Measurements from ENCODE around the gene BUB1. TPM values are rescaled to one million over a fixed set of nuclear protein-coding genes. Genes with fewer than 3 reads are reported as not detected.

The BUB1 gene
- total RNA-seq (10 to 100 TPM in 1 of 9 donors, 1 to 10 TPM in 7, under 1 TPM in 1; 0.66 to 17.1 (median 1.4) TPM), polyA plus RNA-seq (1 to 10 TPM in 1 of 3 donors, under 1 TPM in 2; 0.17 to 2.0 (median 0.24) TPM)
- long read RNA-seq, donor 1, partial matches to known transcripts, result 5 of 7 reads
- long read RNA-seq, donor 1, other reads (novel, unspliced or antisense), result 0 of 7 reads
- long read RNA-seq, donor 2, result 0 reads
- long read RNA-seq, donor 3, result 0 reads
- long read RNA-seq, donor 4, partial matches to known transcripts, result 0 of 2 reads
- long read RNA-seq, donor 4, other reads (novel, unspliced or antisense), result 1 of 2 reads
- long read RNA-seq, donor 5, partial matches to known transcripts, result 0 of 3 reads
- long read RNA-seq, donor 5, other reads (novel, unspliced or antisense), result 0 of 3 reads
- long read RNA-seq, donor 6, partial matches to known transcripts, result 0 of 1 reads
- long read RNA-seq, donor 6, other reads (novel, unspliced or antisense), result 0 of 1 reads
- long read RNA-seq, donor 7, result 0 reads
- long read RNA-seq, donor 8, partial matches to known transcripts, result 6 of 8 reads
- long read RNA-seq, donor 8, other reads (novel, unspliced or antisense), result 0 of 8 reads
- long read RNA-seq, donor 9, partial matches to known transcripts, result 0 of 1 reads
- long read RNA-seq, donor 9, other reads (novel, unspliced or antisense), result 0 of 1 reads
- long read RNA-seq, donor 10, partial matches to known transcripts, result 6 of 9 reads
- long read RNA-seq, donor 10, other reads (novel, unspliced or antisense), result 0 of 9 reads

DNA sequence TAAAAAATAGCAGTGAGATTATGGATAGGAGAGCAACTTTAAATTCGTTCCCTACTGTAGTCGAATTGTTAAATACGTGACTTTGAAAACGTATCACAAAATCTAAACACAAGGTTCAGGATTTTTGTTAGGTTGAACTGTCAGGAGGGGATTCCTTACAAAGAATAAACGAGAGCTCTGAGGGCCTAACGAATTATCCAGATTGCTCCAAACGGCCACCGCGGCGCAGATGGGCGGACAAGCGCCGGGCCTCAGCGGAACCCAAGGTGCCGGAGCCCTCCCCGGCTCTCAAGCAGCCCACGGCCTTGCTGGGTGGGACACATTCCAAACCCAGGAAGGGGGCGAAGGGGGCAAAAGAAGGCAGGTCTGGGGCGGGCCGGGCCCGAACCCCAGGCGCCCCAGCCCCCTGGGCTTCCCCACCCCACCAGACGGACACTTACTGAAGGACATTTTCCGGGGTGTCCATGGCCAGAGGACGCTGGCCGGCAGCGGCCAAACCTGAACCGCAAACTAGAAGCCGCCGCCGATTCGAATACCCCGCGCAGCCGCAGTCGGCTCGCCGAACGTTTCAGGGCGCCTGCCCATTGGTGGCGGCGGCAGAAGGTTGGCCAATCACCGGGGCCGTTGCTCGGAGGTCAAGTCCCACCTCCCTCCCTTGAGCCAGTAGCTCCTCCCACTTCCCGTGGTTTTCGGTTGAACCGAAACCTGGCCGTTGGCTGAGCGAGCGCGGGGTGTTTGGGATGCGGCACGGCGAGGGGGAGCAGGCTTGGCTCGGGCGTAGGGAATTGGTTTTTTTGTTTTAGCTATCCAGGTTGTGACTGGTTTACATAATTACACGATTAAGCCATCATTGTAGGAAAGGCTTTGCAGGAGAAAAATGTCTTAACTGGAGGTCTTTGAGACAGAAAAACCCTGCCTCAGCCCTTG is at the start of gene BUB1:
Gene BUB1 (minus strand): TSS at position 534 of the 927 bp plus-strand sequence. CDS start 68 bp downstream, at position 466.
- whole genome bisulfite sequencing, 4 donors, result 0 to 1% (median 1%) methylated on average over 28 to 58 of the region's 58 CpGs
- intact Hi-C loops (cut with DNase I), result no loop called here
- Histone ChIP-seq H3K4me3 (peak within 1 kb of the TSS; percentile 11 to 65 (median 54)), H3K27me3 (no peaks in the 10 kb centered on the region), H3K9me3 (replicated peaks in 1 of 3) (no peaks in the 10 kb centered on the region), H3K36me3 (replicated peaks in 1 of 2) (no peaks in the 10 kb centered on the region), H3K27ac (peak within 1 kb of the TSS; percentile 69 to 90 (median 74)), H3K4me1 (replicated peaks in 1 of 2) (peaks cover 3 to 16% of the 10 kb centered on the region in 2 donors)
- DNase-seq, result peak; percentile 98 to 99 (median 98)
- TF ChIP-seq, protein P1, sequence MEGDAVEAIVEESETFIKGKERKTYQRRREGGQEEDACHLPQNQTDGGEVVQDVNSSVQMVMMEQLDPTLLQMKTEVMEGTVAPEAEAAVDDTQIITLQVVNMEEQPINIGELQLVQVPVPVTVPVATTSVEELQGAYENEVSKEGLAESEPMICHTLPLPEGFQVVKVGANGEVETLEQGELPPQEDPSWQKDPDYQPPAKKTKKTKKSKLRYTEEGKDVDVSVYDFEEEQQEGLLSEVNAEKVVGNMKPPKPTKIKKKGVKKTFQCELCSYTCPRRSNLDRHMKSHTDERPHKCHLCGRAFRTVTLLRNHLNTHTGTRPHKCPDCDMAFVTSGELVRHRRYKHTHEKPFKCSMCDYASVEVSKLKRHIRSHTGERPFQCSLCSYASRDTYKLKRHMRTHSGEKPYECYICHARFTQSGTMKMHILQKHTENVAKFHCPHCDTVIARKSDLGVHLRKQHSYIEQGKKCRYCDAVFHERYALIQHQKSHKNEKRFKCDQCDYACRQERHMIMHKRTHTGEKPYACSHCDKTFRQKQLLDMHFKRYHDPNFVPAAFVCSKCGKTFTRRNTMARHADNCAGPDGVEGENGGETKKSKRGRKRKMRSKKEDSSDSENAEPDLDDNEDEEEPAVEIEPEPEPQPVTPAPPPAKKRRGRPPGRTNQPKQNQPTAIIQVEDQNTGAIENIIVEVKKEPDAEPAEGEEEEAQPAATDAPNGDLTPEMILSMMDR (IDR thresholded peaks at IDR 0.05), result no peak
- peak; percentile 55 to 95 for TF ChIP-seq POLR2A (IDR thresholded peaks at IDR 0.05)

DNA sequence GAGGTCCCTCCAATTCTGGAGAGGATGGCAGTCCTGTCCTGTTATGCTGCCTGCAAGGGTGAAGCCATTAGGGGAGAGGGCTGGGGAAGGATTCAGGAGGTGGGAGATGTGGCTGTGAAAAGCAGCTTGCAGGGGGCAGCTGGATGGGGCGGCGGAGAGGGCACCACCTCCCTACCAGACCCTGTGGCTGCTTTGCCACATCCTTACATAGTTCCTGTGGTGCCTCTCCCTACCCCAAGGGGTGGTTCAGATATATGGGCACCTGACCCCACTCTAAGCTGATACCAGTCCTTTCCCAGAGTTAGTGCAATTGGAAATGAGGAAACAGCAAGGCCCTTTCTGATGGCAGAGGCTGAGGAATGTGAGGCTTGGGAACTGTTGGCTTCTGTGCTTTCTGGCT is 48.4 kb upstream of the BUB1 start:
- intact Hi-C loops (cut with DNase I), result no loop called here
- no peaks in the 10 kb centered on the region for H3K4me1 ChIP-seq (replicated peaks in 1 of 2)
- no peaks in the 10 kb centered on the region for H3K27me3 ChIP-seq
- no peak overlapping the region for H3K4me3 ChIP-seq
- no peaks in the 10 kb centered on the region for H3K36me3 ChIP-seq (replicated peaks in 1 of 2)
- no peak overlapping the region for H3K27ac ChIP-seq
- no peaks in the 10 kb centered on the region for H3K9me3 ChIP-seq (replicated peaks in 1 of 3)
- TF ChIP-seq POLR2A (IDR thresholded peaks at IDR 0.05), result no peak
- TF ChIP-seq, protein P1 (IDR thresholded peaks at IDR 0.05), result no peak
- no peak for DNase-seq
- 88 to 100% (median 97%) methylated on average over 2 of the region's 2 CpGs for WGBS, 4 donors

DNA sequence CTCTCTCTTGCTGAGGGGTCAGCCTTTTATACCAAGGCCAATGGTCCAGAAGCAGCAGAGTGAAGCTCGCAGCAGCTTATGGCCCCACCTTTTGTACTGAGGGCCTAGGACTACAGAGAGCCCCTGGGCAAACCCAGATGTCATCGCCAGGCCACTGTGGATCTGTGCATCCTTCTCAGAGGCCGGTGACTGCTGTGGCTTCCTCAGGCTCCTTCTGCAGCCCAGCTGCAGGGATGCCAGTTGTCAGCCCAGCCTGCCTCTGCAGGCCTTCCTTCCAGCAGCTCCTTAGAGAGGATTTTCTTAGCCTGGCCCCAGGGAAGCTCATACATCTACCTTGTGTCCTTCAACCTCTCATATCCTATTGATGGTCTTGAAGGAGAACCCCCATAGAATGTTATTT is 48.0 kb upstream of the BUB1 start:
- intact Hi-C loops (cut with DNase I), result no loop called here
- no peaks in the 10 kb centered on the region for H3K36me3 ChIP-seq (replicated peaks in 1 of 2)
- DNase-seq, result no peak
- H3K4me1 ChIP-seq (replicated peaks in 1 of 2), result no peaks in the 10 kb centered on the region
- H3K9me3 ChIP-seq (replicated peaks in 1 of 3), result no peaks in the 10 kb centered on the region
- WGBS, 4 donors, result 90 to 100% (median 97%) methylated on average over 1 to 3 of the region's 3 CpGs
- no peak overlapping the region for H3K27ac ChIP-seq
- H3K27me3 ChIP-seq, result no peaks in the 10 kb centered on the region
- no peak for TF ChIP-seq POLR2A (IDR thresholded peaks at IDR 0.05)
- TF ChIP-seq, protein P1 (IDR thresholded peaks at IDR 0.05), result no peak
- no peak overlapping the region for H3K4me3 ChIP-seq

All from adrenal gland (tissue), 19 donors.